Measurements from ENCODE around the gene GLS2. TPM values are rescaled to one million over a fixed set of nuclear protein-coding genes. Genes with fewer than 3 reads are reported as not detected.
A peak's percentile ranks its signal among the peaks of the same experiment; 100 is the strongest.

Gene GLS2
- total and polyA plus RNA-seq, 9 of the 15 experiments (the other 6 are each of a cell fraction or from before 2014, with no cell fraction given): 0.11 TPM; not detected in 8

GRCh38 chr12:56448860-56449621, 38.9 kb downstream of the GLS2 start, which contains the start of gene TIMELESS (continued):
- peak; percentile 82 for TF ChIP-seq DACH1 (IDR thresholded peaks at IDR 0.05; ENCODE audit: partially characterized antibody)
- TF ChIP-seq, protein P1, sequence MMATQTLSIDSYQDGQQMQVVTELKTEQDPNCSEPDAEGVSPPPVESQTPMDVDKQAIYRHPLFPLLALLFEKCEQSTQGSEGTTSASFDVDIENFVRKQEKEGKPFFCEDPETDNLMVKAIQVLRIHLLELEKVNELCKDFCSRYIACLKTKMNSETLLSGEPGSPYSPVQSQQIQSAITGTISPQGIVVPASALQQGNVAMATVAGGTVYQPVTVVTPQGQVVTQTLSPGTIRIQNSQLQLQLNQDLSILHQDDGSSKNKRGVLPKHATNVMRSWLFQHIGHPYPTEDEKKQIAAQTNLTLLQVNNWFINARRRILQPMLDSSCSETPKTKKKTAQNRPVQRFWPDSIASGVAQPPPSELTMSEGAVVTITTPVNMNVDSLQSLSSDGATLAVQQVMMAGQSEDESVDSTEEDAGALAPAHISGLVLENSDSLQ (IDR thresholded peaks at IDR 0.05): no peak
- TF ChIP-seq AFF4 (CRISPR knock-in tag; IDR thresholded peaks at IDR 0.05): peak; percentile 91
- TF ChIP-seq, protein P2, sequence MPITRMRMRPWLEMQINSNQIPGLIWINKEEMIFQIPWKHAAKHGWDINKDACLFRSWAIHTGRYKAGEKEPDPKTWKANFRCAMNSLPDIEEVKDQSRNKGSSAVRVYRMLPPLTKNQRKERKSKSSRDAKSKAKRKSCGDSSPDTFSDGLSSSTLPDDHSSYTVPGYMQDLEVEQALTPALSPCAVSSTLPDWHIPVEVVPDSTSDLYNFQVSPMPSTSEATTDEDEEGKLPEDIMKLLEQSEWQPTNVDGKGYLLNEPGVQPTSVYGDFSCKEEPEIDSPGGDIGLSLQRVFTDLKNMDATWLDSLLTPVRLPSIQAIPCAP (CRISPR knock-in tag; IDR thresholded peaks at IDR 0.05; ENCODE audit: borderline replicate concordance): no peak
- peak; percentile 84 to 91 for TF ChIP-seq MAZ (CRISPR knock-in tag; conservative IDR thresholded peaks at IDR 0.05 in 1 of 2, IDR thresholded peaks at IDR 0.05 in 1 of 2)
- no peak for TF ChIP-seq PHF20 (IDR thresholded peaks at IDR 0.05; ENCODE audit: partially characterized antibody)
- TF ChIP-seq THAP12 (CRISPR knock-in tag; IDR thresholded peaks at IDR 0.05): peak; percentile 93
- no peak for TF ChIP-seq BDP1 (IDR thresholded peaks at IDR 0.05; ENCODE audit: insufficient read depth, insufficient read length)
- TF ChIP-seq STAG1 (CRISPR knock-in tag; IDR thresholded peaks at IDR 0.05; ENCODE audit: borderline replicate concordance): no peak
- TF ChIP-seq SP2 (IDR thresholded peaks at IDR 0.05; ENCODE audit: extremely low read depth, low read depth, low read length, poor library complexity, severe bottlenecking): no peak
- TF ChIP-seq MEF2D (tag; conservative IDR thresholded peaks at IDR 0.05; ENCODE audit: low read depth): no peak
- TF ChIP-seq, protein P3, sequence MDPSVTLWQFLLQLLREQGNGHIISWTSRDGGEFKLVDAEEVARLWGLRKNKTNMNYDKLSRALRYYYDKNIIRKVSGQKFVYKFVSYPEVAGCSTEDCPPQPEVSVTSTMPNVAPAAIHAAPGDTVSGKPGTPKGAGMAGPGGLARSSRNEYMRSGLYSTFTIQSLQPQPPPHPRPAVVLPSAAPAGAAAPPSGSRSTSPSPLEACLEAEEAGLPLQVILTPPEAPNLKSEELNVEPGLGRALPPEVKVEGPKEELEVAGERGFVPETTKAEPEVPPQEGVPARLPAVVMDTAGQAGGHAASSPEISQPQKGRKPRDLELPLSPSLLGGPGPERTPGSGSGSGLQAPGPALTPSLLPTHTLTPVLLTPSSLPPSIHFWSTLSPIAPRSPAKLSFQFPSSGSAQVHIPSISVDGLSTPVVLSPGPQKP (CRISPR knock-in tag; IDR thresholded peaks at IDR 0.05): no peak

Measured in K562 (cell line).